B cell (primary cell): ENCODE results near the gene MARK4. TPM values are rescaled to one million over a fixed set of nuclear protein-coding genes. Genes with fewer than 3 reads are reported as not detected.

Source experiments
- ATAC-seq: fragments of 200-7000 bp; cut with Tn5 transposase; one replicate; pipeline ENCODE4 v1.10.0; 2021; ENCODE audit warnings: low read depth, mild to moderate bottlenecking, moderate number of reproducible peaks, moderate library complexity
- CTCF ChIA-PET: fragments of 350-600 bp; sonication (Branson Sonifier 250); formaldehyde crosslinking; loops from one replicate; lab custom pipeline; 2021; ENCODE audit warnings: antibody characterized with exemption, inconsistent platforms; lab: Charles Lee
- POLR2A ChIA-PET: fragments of 350-600 bp; sonication (Branson Sonifier 250); formaldehyde crosslinking; loops from one replicate; lab custom pipeline; 2021; ENCODE audit warnings: antibody characterized with exemption; lab: Charles Lee
- DNase-seq: peaks from one replicate; pipeline ENCODE4 v3.0.0; 2013
- H2AFZ ChIP-seq: 2 replicates; pipeline ENCODE4 v1.6.1; 2012; ENCODE audit warnings: mild to moderate bottlenecking, low read depth, low read length; ENCODE audit not compliant: insufficient read depth, poor library complexity, severe bottlenecking
- H3K27ac ChIP-seq, 2 donors: 1 replicate in 1 of 2; 2 replicates in 1 of 2; pipeline ENCODE4 v1.5.1; 2012 to 2013; ENCODE audit warnings: low read length in 2 of 2, mild to moderate bottlenecking in 2 of 2, moderate library complexity in 1 of 2
- H3K27me3 ChIP-seq, 4 experiments: fragments of 200-600 bp in 1 of 4; sonication (generic) in 1 of 4; replicated peaks in 1 of 4; 1 replicate in 2 of 4; 2 replicates in 2 of 4; pipeline versions ENCODE4 v1.6.1 to v1.7.0; 2013 to 2016; ENCODE audit warnings: low read length in 3 of 4, mild to moderate bottlenecking in 2 of 4, mixed read lengths in 1 of 4, moderate library complexity in 1 of 4; ENCODE audit not compliant: insufficient read depth in 4 of 4, control insufficient read depth in 3 of 4; ENCODE audit errors: control extremely low read depth in 1 of 4
- H3K36me3 ChIP-seq, 2 experiments: replicated peaks in 1 of 2; 1 replicate in 1 of 2; 2 replicates in 1 of 2; pipeline versions ENCODE4 v1.6.1 to v1.7.1; 2013; ENCODE audit warnings: low read length in 1 of 2; ENCODE audit not compliant: insufficient read depth in 2 of 2, control insufficient read depth in 1 of 2; ENCODE audit errors: control extremely low read depth in 1 of 2, extremely low read depth in 1 of 2
- H3K4me1 ChIP-seq, 2 donors: fragments of 200-600 bp in 1 of 2; sonication (generic) in 1 of 2; 1 replicate in 1 of 2; 2 replicates in 1 of 2; pipeline versions ENCODE4 v1.5.1 to v1.6.1; 2013 to 2017; ENCODE audit warnings: low read length in 2 of 2; ENCODE audit not compliant: control insufficient read depth in 2 of 2, insufficient read depth in 2 of 2
- H3K4me2 ChIP-seq: replicated peaks from 2 replicates; pipeline ENCODE3; 2012; ENCODE audit warnings: mild to moderate bottlenecking, low read depth, low read length; ENCODE audit not compliant: poor library complexity, severe bottlenecking
- H3K4me3 ChIP-seq, 5 experiments: fragments of 200-600 bp in 1 of 5; sonication (generic) in 1 of 5; 1 replicate in 3 of 5; 2 replicates in 2 of 5; pipeline versions ENCODE4 v1.5.1 to v1.7.0; 2011 to 2016; ENCODE audit warnings: low read length in 4 of 5, mild to moderate bottlenecking in 4 of 5, low read depth in 2 of 5, control low read depth in 1 of 5, moderate library complexity in 1 of 5; ENCODE audit not compliant: insufficient read depth in 1 of 5; ENCODE audit errors: control extremely low read depth in 1 of 5, extremely low read depth in 1 of 5
- H3K79me2 ChIP-seq: fragments of 200-600 bp; sonication (generic); one replicate; pipeline ENCODE4 v1.6.0; 2016; ENCODE audit warnings: low read length; ENCODE audit not compliant: control insufficient read depth, insufficient read depth
- H3K9ac ChIP-seq: fragments of 200-600 bp; sonication (generic); 2 replicates; pipeline ENCODE4 v1.6.1; 2017; ENCODE audit warnings: mild to moderate bottlenecking, low read length, moderate library complexity
- H3K9me3 ChIP-seq, 3 donors: one replicate each; pipeline versions ENCODE4 v1.6.1 to v1.7.1; 2013; ENCODE audit warnings: low read length in 2 of 3; ENCODE audit not compliant: control insufficient read depth in 2 of 3, insufficient read depth in 1 of 3; ENCODE audit errors: control extremely low read depth in 1 of 3
- H4K20me1 ChIP-seq: 2 replicates; pipeline ENCODE4 v1.6.0; 2012; ENCODE audit warnings: mild to moderate bottlenecking, low read length; ENCODE audit not compliant: insufficient read depth, control insufficient read depth, poor library complexity, severe bottlenecking
- H3K27ac Mint-ChIP-seq: one replicate; pipeline ENCODE4 v1.8.0; 2021; ENCODE audit warnings: mixed read lengths
- H3K27me3 Mint-ChIP-seq: one replicate; pipeline ENCODE4 v1.8.0; 2021; ENCODE audit warnings: mixed read lengths
- H3K4me1 Mint-ChIP-seq: one replicate; pipeline ENCODE4 v1.8.0; 2021; ENCODE audit warnings: mixed read lengths
- H3K4me3 Mint-ChIP-seq: one replicate; pipeline ENCODE4 v1.8.0; 2021; ENCODE audit warnings: mixed read lengths
- H3K9me3 Mint-ChIP-seq: one replicate; pipeline ENCODE4 v1.8.0; 2022; ENCODE audit warnings: mixed read lengths; ENCODE audit not compliant: insufficient read depth
- CTCF ChIP-seq: fragments of 200-600 bp; IDR thresholded peaks from one replicate; pipeline ENCODE4 v1.8.0; 2022; ENCODE audit warnings: antibody characterized with exemption, mild to moderate bottlenecking
- EZH2 ChIP-seq: IDR thresholded peaks from 2 replicates; pipeline ENCODE4 v1.6.1; 2012; ENCODE audit warnings: borderline replicate concordance, low read depth, mild to moderate bottlenecking, moderate library complexity, low read length; ENCODE audit not compliant: insufficient read depth, poor library complexity, severe bottlenecking
- WGBS: methylation state at CpG from one replicate; pipeline ENCODE4 v1.1.5; 2013; ENCODE audit warnings: missing lambda C conversion rate; ENCODE audit not compliant: insufficient coverage; 5-methylcytosine and 5-hydroxymethylcytosine counted together
- intact Hi-C: fragments of 100-400 bp; cut with micrococcal nuclease; formaldehyde crosslinking; loops from one replicate; pipeline ENCODE4 v1.10.0; 2022
- polyA plus RNA-seq: library from polyadenylated mRNA; depleted of rRNA; stranded (reverse); fragments of >200 nt; gene quantifications from 2 replicates; pipeline ENCODE4 v1.2.3, GENCODE V29; 2012
- total RNA-seq, 2 donors: library from RNA; stranded (reverse); fragments of 120-200 nt in 1 of 2; gene quantifications; 1 replicate in 1 of 2; 2 replicates in 1 of 2; pipeline versions ENCODE4 v1.2.3 to v1.2.4, GENCODE V29; 2013 to 2022

MARK4 gene
- total and polyA plus RNA-seq, 2 donors (not counting 1 experiment from before 2014, with no cell fraction given), result 13.5 to 36.2 TPM

GRCh38 chr19:45340232-45340898, 89.3 kb downstream of the MARK4 start, which contains the start of gene KLC3:
TSS of gene KLC3 (plus strand) at chr19:45340750. CDS start at chr19:45345542, 4,792 bp downstream.
- intact Hi-C loops, result no loop called here

More at GRCh38 chr19:45340232-45340898, 89.3 kb downstream of the MARK4 start, which contains the start of gene KLC3:
- Mint-ChIP-seq H3K27me3 (peaks cover 35% of the 10 kb centered on the region), H3K9me3 (no peaks in the 10 kb centered on the region), H3K4me1 (peaks cover 6% of the 10 kb centered on the region), H3K27ac (no peak within 1 kb of the TSS), H3K4me3 (peak within 1 kb of the TSS; percentile 73)
- DNase-seq, result peak; percentile 63
- Histone ChIP-seq H3K4me2 (peak within 1 kb of the TSS; percentile 65), H3K36me3 (no peaks in the 10 kb centered on the region), H3K9me3 (peaks cover 0 to 10% (median 0%) of the 10 kb centered on the region in 3 donors), H4K20me1 (no peaks in the 10 kb centered on the region), H3K9ac (peak within 1 kb of the TSS; percentile 46), H3K4me1 (peaks cover 11 to 16% of the 10 kb centered on the region in 2 donors), H2AFZ (peak within 1 kb of the TSS; percentile 70), H3K27me3 (peaks cover 0 to 42% (median 6%) of the 10 kb centered on the region in 4 experiments), H3K4me3 (peak within 1 kb of the TSS in 2 of 5 experiments; percentile 28 to 33), H3K27ac (no peak within 1 kb of the TSS), H3K79me2 (no peaks in the 10 kb centered on the region)
- ChIA-PET CTCF (no interaction called here), POLR2A (no interaction called here)
- TF ChIP-seq CTCF (no peak), EZH2 (no peak)
- 5% methylated on average over 45 of the region's 50 CpGs for WGBS
- no peak for ATAC-seq
